Esophagus squamous epithelium (tissue), 4 donors: Measurements from ENCODE around the gene TRIM40.

Experiments
- POLR2A ChIP-seq, 4 donors: fragments of 450-650 bp; IDR thresholded peaks; one replicate each; pipeline ENCODE4 v1.6.1; 2017; ENCODE audit warnings: antibody characterized with exemption in 4 of 4, mild to moderate bottlenecking in 4 of 4, moderate library complexity in 3 of 4
- TF ChIP-seq, protein P1 (sequence below), 6 experiments: fragments of 450-650 bp in 4 of 6; fragments of 200-600 bp in 2 of 6; sonication (generic) in 2 of 6; IDR thresholded peaks; one replicate each; pipeline ENCODE4 v1.5.1; 2016 to 2019; ENCODE audit warnings: antibody characterized with exemption in 6 of 6, mild to moderate bottlenecking in 4 of 6, moderate library complexity in 4 of 6

DNA sequence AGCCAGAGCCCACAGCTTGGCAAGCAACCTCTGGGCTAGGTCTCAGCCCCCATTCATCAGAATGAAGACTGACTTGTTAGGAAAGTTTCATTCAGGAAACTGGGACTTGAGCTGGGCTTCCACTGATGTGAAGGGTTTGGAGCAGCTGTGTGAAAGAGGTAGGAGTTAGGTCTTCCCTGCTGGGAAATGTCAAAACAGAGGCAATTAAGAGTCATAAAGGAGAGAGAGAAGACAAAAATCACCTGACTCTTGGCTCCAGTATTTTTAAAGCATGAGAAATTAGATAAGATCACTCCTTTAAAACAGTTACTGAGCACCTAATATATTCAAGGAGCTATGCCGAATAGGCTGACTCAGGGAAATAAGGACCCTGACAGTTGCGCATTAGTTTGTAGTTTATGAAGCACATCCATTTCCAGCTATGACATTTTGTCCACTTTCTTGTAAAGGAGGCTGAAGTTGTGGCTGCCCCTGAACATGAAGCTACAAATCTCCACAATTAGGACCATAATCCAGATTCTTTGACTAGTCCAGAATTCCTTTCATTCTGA lies 3.9 kb upstream of the TRIM40 start:
- TF ChIP-seq, protein P1, sequence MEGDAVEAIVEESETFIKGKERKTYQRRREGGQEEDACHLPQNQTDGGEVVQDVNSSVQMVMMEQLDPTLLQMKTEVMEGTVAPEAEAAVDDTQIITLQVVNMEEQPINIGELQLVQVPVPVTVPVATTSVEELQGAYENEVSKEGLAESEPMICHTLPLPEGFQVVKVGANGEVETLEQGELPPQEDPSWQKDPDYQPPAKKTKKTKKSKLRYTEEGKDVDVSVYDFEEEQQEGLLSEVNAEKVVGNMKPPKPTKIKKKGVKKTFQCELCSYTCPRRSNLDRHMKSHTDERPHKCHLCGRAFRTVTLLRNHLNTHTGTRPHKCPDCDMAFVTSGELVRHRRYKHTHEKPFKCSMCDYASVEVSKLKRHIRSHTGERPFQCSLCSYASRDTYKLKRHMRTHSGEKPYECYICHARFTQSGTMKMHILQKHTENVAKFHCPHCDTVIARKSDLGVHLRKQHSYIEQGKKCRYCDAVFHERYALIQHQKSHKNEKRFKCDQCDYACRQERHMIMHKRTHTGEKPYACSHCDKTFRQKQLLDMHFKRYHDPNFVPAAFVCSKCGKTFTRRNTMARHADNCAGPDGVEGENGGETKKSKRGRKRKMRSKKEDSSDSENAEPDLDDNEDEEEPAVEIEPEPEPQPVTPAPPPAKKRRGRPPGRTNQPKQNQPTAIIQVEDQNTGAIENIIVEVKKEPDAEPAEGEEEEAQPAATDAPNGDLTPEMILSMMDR (IDR thresholded peaks at IDR 0.05) = no peak
- TF ChIP-seq POLR2A (IDR thresholded peaks at IDR 0.05) = no peak
